HepG2 (cell line): ENCODE measurements around the gene GHR.

Experiments used
- DRAP1 ChIP-seq: IDR thresholded peaks from 2 replicates; pipeline ENCODE4 v1.6.1; 2016; ENCODE audit warnings: missing genetic modification reagents, missing compliant biosample characterization
- MAX ChIP-seq: IDR thresholded peaks from 2 replicates; pipeline ENCODE4 v1.6.1; 2012; ENCODE audit warnings: inconsistent platforms
- YY1 ChIP-seq: IDR thresholded peaks from 2 replicates; pipeline ENCODE4 v1.6.1; 2011; ENCODE audit warnings: low read length, low read depth, moderate library complexity, mild to moderate bottlenecking; ENCODE audit not compliant: insufficient read depth, insufficient replicate concordance
- ZBTB8A ChIP-seq: sonication (generic); formaldehyde crosslinking; IDR thresholded peaks from 2 replicates; pipeline ENCODE4 v1.4.0; 2020; ENCODE audit warnings: mild to moderate bottlenecking, low read depth, missing genetic modification reagents, borderline replicate concordance
- TF ChIP-seq, protein P1 (sequence below): IDR thresholded peaks from 2 replicates; pipeline ENCODE4 v1.6.1; 2016; ENCODE audit warnings: mild to moderate bottlenecking

- TF ChIP-seq MAX, result no peak
- TF ChIP-seq DRAP1 (CRISPR knock-in tag), result no peak
- TF ChIP-seq, protein P1, sequence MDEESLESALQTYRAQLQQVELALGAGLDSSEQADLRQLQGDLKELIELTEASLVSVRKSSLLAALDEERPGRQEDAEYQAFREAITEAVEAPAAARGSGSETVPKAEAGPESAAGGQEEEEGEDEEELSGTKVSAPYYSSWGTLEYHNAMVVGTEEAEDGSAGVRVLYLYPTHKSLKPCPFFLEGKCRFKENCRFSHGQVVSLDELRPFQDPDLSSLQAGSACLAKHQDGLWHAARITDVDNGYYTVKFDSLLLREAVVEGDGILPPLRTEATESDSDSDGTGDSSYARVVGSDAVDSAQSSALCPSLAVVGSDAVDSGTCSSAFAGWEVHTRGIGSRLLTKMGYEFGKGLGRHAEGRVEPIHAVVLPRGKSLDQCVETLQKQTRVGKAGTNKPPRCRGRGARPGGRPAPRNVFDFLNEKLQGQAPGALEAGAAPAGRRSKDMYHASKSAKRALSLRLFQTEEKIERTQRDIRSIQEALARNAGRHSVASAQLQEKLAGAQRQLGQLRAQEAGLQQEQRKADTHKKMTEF (CRISPR knock-in tag), result no peak
- TF ChIP-seq ZBTB8A (CRISPR knock-in tag), result no peak
- no peak for TF ChIP-seq YY1
Measured at GRCh38 chr5:42620579-42621216, 197.5 kb downstream of the GHR start.
